ENCODE data around the gene TMEM200A. TPM values are rescaled to one million over a fixed set of nuclear protein-coding genes. Genes with fewer than 3 reads are reported as not detected.

TMEM200A gene
- total RNA-seq, 1 donor = 43.1 TPM

DNA sequence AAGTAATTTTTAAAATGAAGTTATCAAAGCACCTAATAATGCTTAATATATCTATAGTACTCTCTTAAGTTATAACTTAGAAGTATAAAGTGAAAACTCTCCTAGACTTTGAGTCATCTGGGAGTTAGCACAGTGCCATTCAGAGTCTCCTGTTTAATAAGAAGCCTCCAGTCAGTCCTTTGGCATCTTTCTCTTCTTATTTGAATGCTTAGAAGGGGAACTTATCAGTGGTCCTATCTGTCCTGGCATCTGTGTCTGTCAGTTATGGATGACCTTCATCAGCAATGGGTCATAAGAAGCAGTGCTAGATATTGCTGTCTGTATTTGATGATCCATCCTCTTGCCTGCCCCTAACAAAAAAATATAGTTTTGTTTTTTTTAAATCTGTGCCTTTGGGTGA is 15.2 kb downstream of the TMEM200A start:
- Histone ChIP-seq H3K4me2 (ENCODE audit: insufficient read depth, low read length) (no peak overlapping the region), H3K79me2 (ENCODE audit: insufficient read depth, low read length) (peaks cover 81% of the 10 kb centered on the region), H4K20me1 (ENCODE audit: insufficient read depth, low read length) (peaks cover 4% of the 10 kb centered on the region)

DNA sequence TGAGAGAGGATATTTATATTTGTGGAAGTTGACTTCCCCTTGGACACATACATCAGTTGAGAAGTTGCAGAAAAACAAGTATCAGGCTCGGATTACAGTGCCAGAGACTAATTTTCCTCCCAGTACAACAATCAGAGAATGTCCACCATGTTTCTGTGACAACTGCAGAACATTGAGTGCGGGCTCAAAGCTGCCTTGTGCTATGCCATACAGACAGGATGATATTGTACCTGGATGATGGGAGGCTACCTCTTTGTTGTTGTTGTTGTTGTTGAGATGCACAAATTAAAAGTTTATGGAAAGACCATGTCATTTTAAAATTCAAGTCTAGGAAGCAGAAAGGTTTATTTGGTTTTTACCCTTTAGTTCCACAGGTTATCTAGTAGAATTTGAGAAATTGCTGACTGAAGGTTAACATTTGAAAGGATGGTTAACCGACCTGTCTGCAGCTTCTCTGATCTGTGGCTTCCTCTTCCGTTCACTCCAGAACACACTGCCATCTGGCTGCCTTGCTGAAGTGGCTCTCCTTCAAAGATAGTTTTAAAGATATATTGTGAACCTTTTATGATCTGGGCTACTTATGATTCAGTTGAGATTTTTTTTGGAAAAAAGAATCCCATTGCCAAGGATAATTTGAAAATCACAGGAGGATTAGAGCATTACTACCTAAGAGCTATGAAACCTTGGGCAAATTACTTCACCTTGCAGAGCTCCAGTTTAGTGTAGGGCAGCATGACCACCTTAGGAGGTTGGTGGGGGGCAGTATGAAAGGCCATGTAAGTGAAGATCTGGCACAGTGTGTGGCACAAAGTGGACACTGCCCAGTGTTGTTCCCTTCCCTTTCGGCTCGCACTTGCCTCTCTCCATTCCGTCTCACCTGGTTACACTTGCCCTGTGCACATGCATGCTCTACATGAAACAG is 15.9 kb downstream of the TMEM200A start:
- Histone ChIP-seq H2AFZ (ENCODE audit: low read length) (no peak overlapping the region), H3K36me3 (ENCODE audit: insufficient read depth, low read length) (peaks cover 10% of the 10 kb centered on the region), H3K79me2 (ENCODE audit: insufficient read depth, low read length) (peaks cover 80% of the 10 kb centered on the region), H3K9me3 (ENCODE audit: low read depth, low read length) (no peaks in the 10 kb centered on the region), H3K4me3 (ENCODE audit: insufficient read depth, low read length) (no peak overlapping the region), H3K4me2 (ENCODE audit: insufficient read depth, low read length) (no peak overlapping the region), H4K20me1 (ENCODE audit: insufficient read depth, low read length) (peaks cover 4% of the 10 kb centered on the region), H3K27ac (ENCODE audit: low read depth, low read length) (no peak overlapping the region), H3K4me1 (ENCODE audit: insufficient read depth, low read length) (peaks cover 36% of the 10 kb centered on the region), H3K27me3 (ENCODE audit: insufficient read depth, low read length) (no peaks in the 10 kb centered on the region)
- TF ChIP-seq, protein P1, sequence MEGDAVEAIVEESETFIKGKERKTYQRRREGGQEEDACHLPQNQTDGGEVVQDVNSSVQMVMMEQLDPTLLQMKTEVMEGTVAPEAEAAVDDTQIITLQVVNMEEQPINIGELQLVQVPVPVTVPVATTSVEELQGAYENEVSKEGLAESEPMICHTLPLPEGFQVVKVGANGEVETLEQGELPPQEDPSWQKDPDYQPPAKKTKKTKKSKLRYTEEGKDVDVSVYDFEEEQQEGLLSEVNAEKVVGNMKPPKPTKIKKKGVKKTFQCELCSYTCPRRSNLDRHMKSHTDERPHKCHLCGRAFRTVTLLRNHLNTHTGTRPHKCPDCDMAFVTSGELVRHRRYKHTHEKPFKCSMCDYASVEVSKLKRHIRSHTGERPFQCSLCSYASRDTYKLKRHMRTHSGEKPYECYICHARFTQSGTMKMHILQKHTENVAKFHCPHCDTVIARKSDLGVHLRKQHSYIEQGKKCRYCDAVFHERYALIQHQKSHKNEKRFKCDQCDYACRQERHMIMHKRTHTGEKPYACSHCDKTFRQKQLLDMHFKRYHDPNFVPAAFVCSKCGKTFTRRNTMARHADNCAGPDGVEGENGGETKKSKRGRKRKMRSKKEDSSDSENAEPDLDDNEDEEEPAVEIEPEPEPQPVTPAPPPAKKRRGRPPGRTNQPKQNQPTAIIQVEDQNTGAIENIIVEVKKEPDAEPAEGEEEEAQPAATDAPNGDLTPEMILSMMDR (IDR thresholded peaks at IDR 0.05; ENCODE audit: extremely low read depth, low read depth, low read length) = no peak
- DNase-seq (ENCODE audit: insufficient read length, low spot score, missing footprints) = no peak

More for the DNA sequence above, 15.2 kb downstream of the TMEM200A start:
- Histone ChIP-seq H3K4me1 (ENCODE audit: insufficient read depth, low read length) (peaks cover 31% of the 10 kb centered on the region), H3K27ac (ENCODE audit: low read depth, low read length) (no peak overlapping the region), H3K4me3 (ENCODE audit: insufficient read depth, low read length) (no peak overlapping the region), H3K36me3 (ENCODE audit: insufficient read depth, low read length) (peaks cover 10% of the 10 kb centered on the region), H3K9me3 (ENCODE audit: low read depth, low read length) (no peaks in the 10 kb centered on the region), H3K27me3 (ENCODE audit: insufficient read depth, low read length) (no peaks in the 10 kb centered on the region), H2AFZ (ENCODE audit: low read length) (no peak overlapping the region)
- DNase-seq (ENCODE audit: insufficient read length, low spot score, missing footprints) = peak; percentile 15
- TF ChIP-seq, protein P1 (IDR thresholded peaks at IDR 0.05; ENCODE audit: extremely low read depth, low read depth, low read length) = no peak

DNA sequence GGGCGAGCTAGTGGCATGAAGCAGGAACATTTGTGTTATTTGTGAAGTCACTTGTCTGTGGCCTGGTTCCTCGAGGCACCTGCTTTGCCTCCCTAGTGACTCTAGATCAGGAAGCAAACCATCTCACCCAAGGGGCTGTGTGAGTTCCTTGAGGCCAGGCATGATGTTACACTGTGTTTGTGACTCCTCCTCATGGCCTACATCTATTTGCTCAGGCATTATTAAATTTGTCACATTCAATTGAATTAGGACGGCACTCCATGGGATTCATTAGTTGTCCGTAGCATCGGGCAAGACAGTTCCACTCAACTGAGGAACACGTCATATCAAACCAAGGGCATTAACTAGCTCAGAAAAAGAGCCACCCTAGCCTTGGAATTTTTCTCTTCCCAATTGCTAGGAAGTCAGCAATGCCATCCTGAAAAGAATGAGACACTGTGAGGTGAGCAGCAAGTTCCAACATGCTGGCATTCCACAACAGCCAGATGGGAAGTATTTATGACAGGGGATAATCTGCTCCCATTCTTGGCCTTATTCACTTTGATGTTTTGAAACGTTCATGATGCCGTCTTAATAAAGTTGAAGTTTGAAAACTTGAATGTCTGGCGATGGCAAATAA is 17.2 kb downstream of the TMEM200A start:
- H3K4me2 ChIP-seq (ENCODE audit: insufficient read depth, low read length) = no peak overlapping the region
- H2AFZ ChIP-seq (ENCODE audit: low read length) = no peak overlapping the region
- peaks cover 72% of the 10 kb centered on the region for H3K79me2 ChIP-seq (ENCODE audit: insufficient read depth, low read length)
- H3K9me3 ChIP-seq (ENCODE audit: low read depth, low read length) = no peaks in the 10 kb centered on the region
- no peak overlapping the region for H3K4me3 ChIP-seq (ENCODE audit: insufficient read depth, low read length)
- H3K4me1 ChIP-seq (ENCODE audit: insufficient read depth, low read length) = peaks cover 35% of the 10 kb centered on the region
- H3K27ac ChIP-seq (ENCODE audit: low read depth, low read length) = no peak overlapping the region
- DNase-seq (ENCODE audit: insufficient read length, low spot score, missing footprints) = no peak
- H4K20me1 ChIP-seq (ENCODE audit: insufficient read depth, low read length) = peaks cover 4% of the 10 kb centered on the region
- no peaks in the 10 kb centered on the region for H3K27me3 ChIP-seq (ENCODE audit: insufficient read depth, low read length)
- peaks cover 12% of the 10 kb centered on the region for H3K36me3 ChIP-seq (ENCODE audit: insufficient read depth, low read length)
- TF ChIP-seq, protein P1 (IDR thresholded peaks at IDR 0.05; ENCODE audit: extremely low read depth, low read depth, low read length) = no peak

Data from osteoblast (primary cell).